Keratinocyte (primary cell): ENCODE data around the gene SNCB. TPM values are rescaled to one million over a fixed set of nuclear protein-coding genes. Genes with fewer than 3 reads are reported as not detected.

Experiments
- DNase-seq: peaks from one replicate; pipeline ENCODE4 v3.0.0-alpha.2; 2011; ENCODE audit warnings: low read depth, missing footprints, low spot score
- FAIRE-seq: peaks from 2 replicates; lab custom pipeline; 2011; peaks lifted over from hg19 to GRCh38; lab: Jason Lieb, UNC
- H2AFZ ChIP-seq: 2 replicates; pipeline ENCODE4 v1.6.0; 2012; ENCODE audit warnings: low read length, control low read depth, inconsistent platforms; ENCODE audit not compliant: control insufficient read depth
- H3K27ac ChIP-seq: 2 replicates; pipeline ENCODE4 v1.5.1; 2011; ENCODE audit warnings: low read length; ENCODE audit not compliant: control insufficient read depth, insufficient read depth
- H3K27me3 ChIP-seq: 3 replicates; pipeline ENCODE4 v1.6.0; 2011; ENCODE audit warnings: low read length; ENCODE audit not compliant: control insufficient read depth, insufficient read depth; ENCODE audit errors: extremely low read depth
- H3K36me3 ChIP-seq, 2 experiments: 2 replicates in 1 of 2; 3 replicates in 1 of 2; pipeline ENCODE4 v1.5.1; 2011; ENCODE audit warnings: low read length in 2 of 2, mild to moderate bottlenecking in 1 of 2; ENCODE audit not compliant: control insufficient read depth in 2 of 2, insufficient read depth in 2 of 2; ENCODE audit errors: extremely low read depth in 1 of 2
- H3K4me1 ChIP-seq: 3 replicates; pipeline ENCODE4 v1.5.1; 2011; ENCODE audit warnings: low read length; ENCODE audit not compliant: control insufficient read depth, insufficient read depth; ENCODE audit errors: extremely low read depth
- H3K4me2 ChIP-seq: 3 replicates; pipeline ENCODE4 v1.6.0; 2011; ENCODE audit warnings: low read depth, low read length; ENCODE audit not compliant: control insufficient read depth, insufficient read depth; ENCODE audit errors: extremely low read depth
- H3K4me3 ChIP-seq, 3 experiments: fragments of 200-600 bp in 1 of 3; sonication (generic) in 1 of 3; 2 replicates in 2 of 3; 3 replicates in 1 of 3; pipeline ENCODE4 v1.5.1; 2011 to 2016; ENCODE audit warnings: low read length in 3 of 3, mild to moderate bottlenecking in 3 of 3, control low read depth in 2 of 3, inconsistent platforms in 1 of 3, low read depth in 1 of 3, mixed read lengths in 1 of 3, mixed run types in 1 of 3, moderate library complexity in 1 of 3; ENCODE audit not compliant: control insufficient read depth in 2 of 3, insufficient read depth in 2 of 3; ENCODE audit errors: extremely low read depth in 1 of 3
- H3K79me2 ChIP-seq: 2 replicates; pipeline ENCODE4 v1.6.0; 2012; ENCODE audit warnings: low read length; ENCODE audit not compliant: control insufficient read depth, insufficient read depth
- H3K9ac ChIP-seq: 3 replicates; pipeline ENCODE4 v1.6.0; 2011; ENCODE audit warnings: low read length; ENCODE audit not compliant: control insufficient read depth, insufficient read depth; ENCODE audit errors: extremely low read depth
- H3K9me1 ChIP-seq: 3 replicates; pipeline ENCODE4 v1.6.0; 2011; ENCODE audit warnings: low read length; ENCODE audit not compliant: control insufficient read depth, insufficient read depth; ENCODE audit errors: extremely low read depth
- H3K9me3 ChIP-seq: 2 replicates; pipeline ENCODE4 v1.5.1; 2012; ENCODE audit warnings: low read depth, low read length; ENCODE audit not compliant: control insufficient read depth
- H4K20me1 ChIP-seq: 3 replicates; pipeline ENCODE4 v1.6.0; 2011; ENCODE audit warnings: low read length; ENCODE audit not compliant: control insufficient read depth, insufficient read depth; ENCODE audit errors: extremely low read depth
- EZH2 ChIP-seq: IDR thresholded peaks from one replicate; pipeline ENCODE4 v1.6.1; 2012; ENCODE audit warnings: inconsistent platforms, mild to moderate bottlenecking, low read length, moderate library complexity
- dilution Hi-C: fragments of 300-500 bp; cut with MboI; formaldehyde crosslinking; loops from one replicate; pipeline ENCODE4 v1.7.0; 2020; ENCODE audit warnings: low sequenced_read_pairs; ENCODE audit not compliant: extremely low pct_ligation_motif_present
- polyA plus RNA-seq, 5 experiments: library from polyadenylated mRNA; depleted of rRNA in 3 of 5; stranded (reverse) in 3 of 5; stranded (forward) in 1 of 5; unstranded in 1 of 5; fragments of >200 nt; gene quantifications; 1 replicate in 1 of 5; 2 replicates in 3 of 5; 3 replicates in 1 of 5; pipeline versions ENCODE4 v1.2.1 to v1.2.3, GENCODE V29; 2011 to 2012; ENCODE audit warnings: missing spikeins in 2 of 5, low read depth in 1 of 5, low replicate concordance in 1 of 5
- TF ChIP-seq, protein P1 (sequence below), 3 experiments: IDR thresholded peaks in 1 of 3; conservative IDR thresholded peaks in 1 of 3; optimal IDR thresholded peaks in 1 of 3; 2 replicates in 2 of 3; 3 replicates in 1 of 3; pipeline versions ENCODE3 to v1.5.1; 2011; ENCODE audit warnings: low read length in 3 of 3, mild to moderate bottlenecking in 3 of 3, moderate library complexity in 2 of 3, control low read depth in 1 of 3, inconsistent platforms in 1 of 3; ENCODE audit not compliant: insufficient read depth in 2 of 3; ENCODE audit errors: extremely low read depth in 1 of 3

Gene SNCB
- polyA plus RNA-seq, 1 donor (not counting 4 experiments of a cell fraction or from before 2014, with no cell fraction given), result 0.69 TPM

DNA sequence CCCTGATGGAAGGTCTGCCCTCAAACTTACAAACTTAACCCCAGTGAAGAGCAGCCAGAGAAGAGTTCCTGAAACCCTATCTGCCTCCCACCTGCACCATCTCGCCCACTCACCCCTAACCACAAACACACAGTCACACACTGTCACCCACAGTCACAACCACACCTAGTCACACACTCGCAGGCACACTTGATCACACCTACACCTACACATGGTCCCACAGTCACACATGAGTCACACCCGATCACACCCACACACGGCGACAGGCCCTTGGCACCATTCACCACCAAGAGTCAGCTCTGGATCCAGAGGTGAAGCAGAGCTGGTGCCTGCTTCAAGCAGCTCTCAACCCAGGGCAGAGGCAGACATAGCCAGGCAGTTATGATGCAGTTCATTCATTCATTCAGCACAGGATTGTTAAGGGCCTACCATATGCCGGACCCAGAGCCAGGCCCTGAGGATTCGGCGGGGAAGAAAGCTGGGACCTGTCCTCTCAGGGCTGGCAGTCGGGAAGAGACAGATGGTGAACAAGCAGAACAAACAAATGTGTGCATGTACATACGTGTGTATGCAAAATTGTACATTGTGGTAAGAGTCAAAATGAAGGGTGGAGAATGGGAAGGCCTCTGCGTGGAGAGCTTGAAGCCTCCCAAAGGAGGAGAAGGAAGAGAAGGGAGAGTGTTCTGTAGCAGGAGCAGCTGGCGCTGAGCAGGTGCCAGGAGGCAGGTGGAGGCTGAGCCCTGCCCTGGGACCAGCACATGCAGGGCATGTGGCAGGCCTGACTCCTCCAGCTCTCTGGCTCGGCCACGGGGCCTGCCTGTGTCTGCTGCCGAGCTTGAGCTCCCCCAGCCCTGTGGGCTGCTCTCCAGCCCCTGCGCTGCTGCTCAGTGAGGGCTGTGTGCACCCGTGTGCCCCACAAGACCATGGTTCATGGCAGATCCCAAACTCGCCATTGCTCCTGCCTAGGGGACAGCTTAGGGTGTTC, 23.4 kb upstream of the SNCB start:
- no peak for TF ChIP-seq EZH2
- TF ChIP-seq, protein P1, sequence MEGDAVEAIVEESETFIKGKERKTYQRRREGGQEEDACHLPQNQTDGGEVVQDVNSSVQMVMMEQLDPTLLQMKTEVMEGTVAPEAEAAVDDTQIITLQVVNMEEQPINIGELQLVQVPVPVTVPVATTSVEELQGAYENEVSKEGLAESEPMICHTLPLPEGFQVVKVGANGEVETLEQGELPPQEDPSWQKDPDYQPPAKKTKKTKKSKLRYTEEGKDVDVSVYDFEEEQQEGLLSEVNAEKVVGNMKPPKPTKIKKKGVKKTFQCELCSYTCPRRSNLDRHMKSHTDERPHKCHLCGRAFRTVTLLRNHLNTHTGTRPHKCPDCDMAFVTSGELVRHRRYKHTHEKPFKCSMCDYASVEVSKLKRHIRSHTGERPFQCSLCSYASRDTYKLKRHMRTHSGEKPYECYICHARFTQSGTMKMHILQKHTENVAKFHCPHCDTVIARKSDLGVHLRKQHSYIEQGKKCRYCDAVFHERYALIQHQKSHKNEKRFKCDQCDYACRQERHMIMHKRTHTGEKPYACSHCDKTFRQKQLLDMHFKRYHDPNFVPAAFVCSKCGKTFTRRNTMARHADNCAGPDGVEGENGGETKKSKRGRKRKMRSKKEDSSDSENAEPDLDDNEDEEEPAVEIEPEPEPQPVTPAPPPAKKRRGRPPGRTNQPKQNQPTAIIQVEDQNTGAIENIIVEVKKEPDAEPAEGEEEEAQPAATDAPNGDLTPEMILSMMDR (optimal IDR thresholded peaks at IDR 0.05 in 1 of 3, IDR thresholded peaks at IDR 0.05 in 1 of 3, conservative IDR thresholded peaks at IDR 0.05 in 1 of 3; ENCODE audit: extremely low read depth in 1 of 3, insufficient read depth in 2 of 3, low read length in 3 of 3), result no peak
- Histone ChIP-seq H3K9me3 (no peaks in the 10 kb centered on the region), H3K4me1 (peaks cover 13% of the 10 kb centered on the region), H3K27me3 (no peaks in the 10 kb centered on the region), H3K4me2 (no peak overlapping the region), H3K79me2 (peaks cover 19% of the 10 kb centered on the region), H3K9ac (no peak overlapping the region), H3K4me3 (no peak overlapping the region), H2AFZ (no peak overlapping the region), H3K9me1 (no peaks in the 10 kb centered on the region), H4K20me1 (peaks cover 4% of the 10 kb centered on the region), H3K36me3 (peaks cover 6 to 16% of the 10 kb centered on the region in 2 experiments), H3K27ac (no peak overlapping the region)
- FAIRE-seq (no peak), DNase-seq (peak; percentile 49)
- dilution Hi-C loops, result no loop called here

DNA sequence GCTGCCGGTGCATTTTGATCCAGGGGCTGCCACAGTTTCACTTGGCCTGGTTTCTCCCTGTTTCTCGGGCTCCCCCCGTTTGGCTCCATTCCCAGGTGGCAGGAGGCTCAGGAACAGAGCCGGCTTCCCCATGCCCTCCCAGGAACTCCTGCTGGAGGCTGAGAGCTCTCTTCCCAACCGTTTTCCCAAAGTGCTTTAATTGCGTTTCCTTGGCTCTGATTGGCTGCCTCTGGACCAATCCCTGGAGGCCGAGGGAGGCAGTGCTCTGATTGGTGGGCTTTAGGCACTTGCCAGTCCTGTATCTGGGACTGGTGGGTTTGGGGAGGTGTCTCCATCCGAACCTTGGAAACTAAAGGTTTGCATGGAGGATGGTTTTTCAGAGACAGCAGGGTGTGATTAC, 21.8 kb upstream of the SNCB start:
- TF ChIP-seq, protein P1 (optimal IDR thresholded peaks at IDR 0.05 in 1 of 3, IDR thresholded peaks at IDR 0.05 in 1 of 3, conservative IDR thresholded peaks at IDR 0.05 in 1 of 3; ENCODE audit: extremely low read depth in 1 of 3, insufficient read depth in 2 of 3, low read length in 3 of 3), result no peak
- peaks cover 28% of the 10 kb centered on the region for H3K79me2 ChIP-seq
- no peak for DNase-seq
- dilution Hi-C loops, result no loop called here
- H3K9me3 ChIP-seq, result no peaks in the 10 kb centered on the region
- H3K4me1 ChIP-seq, result peaks cover 22% of the 10 kb centered on the region
- H2AFZ ChIP-seq, result no peak overlapping the region
- H3K36me3 ChIP-seq, result peaks cover 6 to 13% of the 10 kb centered on the region in 2 experiments
- no peaks in the 10 kb centered on the region for H3K27me3 ChIP-seq
- H3K9me1 ChIP-seq, result no peaks in the 10 kb centered on the region
- H3K4me3 ChIP-seq, result no peak overlapping the region
- no peak overlapping the region for H3K9ac ChIP-seq
- no peak for FAIRE-seq
- no peak overlapping the region for H3K27ac ChIP-seq
- H3K4me2 ChIP-seq, result no peak overlapping the region
- peaks cover 4% of the 10 kb centered on the region for H4K20me1 ChIP-seq
